Measurements from ENCODE around the gene HOXC9.

The HOXC9 gene

GRCh38 chr12:54002915-54003389, 3.0 kb downstream of the HOXC9 start:
- no peak for DNase-seq

- DNase-seq, result no peak
These were observed 3.7 kb downstream of the HOXC9 start for GRCh38 chr12:54003625-54004024.

GRCh38 chr12:54004063-54004840, 4.3 kb downstream of the HOXC9 start:
- DNase-seq, result no peak

- DNase-seq, result no peak
These were observed 5.0 kb downstream of the HOXC9 start for GRCh38 chr12:54004841-54005530.

GRCh38 chr12:54005531-54005852, 5.5 kb downstream of the HOXC9 start:
- no peak for DNase-seq

- DNase-seq, result no peak
These were observed 6.0 kb downstream of the HOXC9 start for GRCh38 chr12:54005853-54006558.

GRCh38 chr12:54006559-54007220, 6.7 kb downstream of the HOXC9 start:
- DNase-seq, result no peak

- no peak for DNase-seq
These were observed 7.7 kb downstream of the HOXC9 start for GRCh38 chr12:54007538-54008259.

- DNase-seq, result no peak
These were observed 8.2 kb downstream of the HOXC9 start for GRCh38 chr12:54008260-54008552.

GRCh38 chr12:54009171-54010052, 9.5 kb downstream of the HOXC9 start:
- DNase-seq, result no peak

GRCh38 chr12:54010053-54010971, 10.4 kb downstream of the HOXC9 start:
- DNase-seq, result no peak

- no peak for DNase-seq
These were observed 11.2 kb downstream of the HOXC9 start for GRCh38 chr12:54010972-54011664.

GRCh38 chr12:54011665-54012532, 11.9 kb downstream of the HOXC9 start:
- DNase-seq, result no peak

- DNase-seq, result no peak
These were observed 12.9 kb downstream of the HOXC9 start for GRCh38 chr12:54012631-54013409.

GRCh38 chr12:54014377-54015017, 14.5 kb downstream of the HOXC9 start:
- DNase-seq, result no peak

- DNase-seq, result no peak
These were observed 15.3 kb downstream of the HOXC9 start for GRCh38 chr12:54015018-54015931.
